Fibroblast of lung (primary cell): ENCODE results near the gene ASAP3. TPM values are rescaled to one million over a fixed set of nuclear protein-coding genes. Genes with fewer than 3 reads are reported as not detected.
"Not testable (repeated sequence)": the region's sequence is repeated elsewhere in the genome, so short reads cannot be mapped to it uniquely, and the experiment has no call there.

Experiments
- DNase-seq, 2 donors: peaks; one replicate each; pipeline versions ENCODE4 v3.0.0 to v3.0.0-alpha.2; 2010; ENCODE audit warnings: low read depth in 2 of 2
- H2AFZ ChIP-seq: 2 replicates; pipeline ENCODE4 v1.5.1; 2012; ENCODE audit warnings: low read length, control low read depth, inconsistent platforms
- H3K27ac ChIP-seq: 2 replicates; pipeline ENCODE4 v1.5.1; 2011; ENCODE audit warnings: low read length, control low read depth; ENCODE audit not compliant: insufficient read depth
- H3K27me3 ChIP-seq: 2 replicates; pipeline ENCODE4 v1.5.1; 2011; ENCODE audit warnings: mild to moderate bottlenecking, low read length; ENCODE audit not compliant: control insufficient read depth, insufficient read depth
- H3K36me3 ChIP-seq: 2 replicates; pipeline ENCODE4 v1.5.1; 2011; ENCODE audit warnings: low read length; ENCODE audit not compliant: control insufficient read depth, insufficient read depth
- H3K4me1 ChIP-seq: 2 replicates; pipeline ENCODE4 v1.5.1; 2011; ENCODE audit warnings: low read length; ENCODE audit not compliant: control insufficient read depth, insufficient read depth; ENCODE audit errors: extremely low read depth
- H3K4me2 ChIP-seq: 2 replicates; pipeline ENCODE4 v1.5.1; 2011; ENCODE audit warnings: low read length, control low read depth; ENCODE audit not compliant: insufficient read depth; ENCODE audit errors: extremely low read depth
- H3K4me3 ChIP-seq, 4 experiments: fragments of 200-600 bp in 1 of 4; sonication (generic) in 1 of 4; replicated peaks in 1 of 4; 2 replicates each; pipeline ENCODE4 v1.5.1; 2011 to 2016; ENCODE audit warnings: low read length in 4 of 4, low read depth in 3 of 4, mild to moderate bottlenecking in 3 of 4, control low read depth in 2 of 4, inconsistent platforms in 1 of 4, mixed read lengths in 1 of 4; ENCODE audit not compliant: insufficient read depth in 1 of 4; ENCODE audit errors: control extremely low read depth in 1 of 4
- H3K79me2 ChIP-seq: 2 replicates; pipeline ENCODE4 v1.5.1; 2012; ENCODE audit warnings: mild to moderate bottlenecking, low read length, inconsistent platforms; ENCODE audit not compliant: control insufficient read depth, insufficient read depth
- H3K9ac ChIP-seq: 2 replicates; pipeline ENCODE4 v1.5.1; 2011; ENCODE audit warnings: mild to moderate bottlenecking, low read length, control low read depth; ENCODE audit not compliant: insufficient read depth
- H3K9me3 ChIP-seq: 2 replicates; pipeline ENCODE4 v1.5.1; 2012; ENCODE audit warnings: low read depth, low read length; ENCODE audit not compliant: control insufficient read depth, insufficient read depth
- H4K20me1 ChIP-seq: 2 replicates; pipeline ENCODE4 v1.5.1; 2011; ENCODE audit warnings: low read length; ENCODE audit not compliant: control insufficient read depth, insufficient read depth; ENCODE audit errors: extremely low read depth
- CTCF ChIP-seq, 2 donors: IDR thresholded peaks in 1 of 2; conservative IDR thresholded peaks in 1 of 2; 1 replicate in 1 of 2; 2 replicates in 1 of 2; pipeline ENCODE4 v1.5.1; 2011 to 2012; ENCODE audit warnings: low read length in 2 of 2, control low read depth in 1 of 2, inconsistent platforms in 1 of 2, low read depth in 1 of 2, mild to moderate bottlenecking in 1 of 2
- EZH2 ChIP-seq: IDR thresholded peaks from 2 replicates; pipeline ENCODE4 v1.5.1; 2012; ENCODE audit warnings: low read length, control low read depth, mild to moderate bottlenecking; ENCODE audit errors: missing control alignments
- polyA plus RNA-seq, 2 donors: library from polyadenylated mRNA; depleted of rRNA in 1 of 2; stranded (reverse) in 1 of 2; unstranded in 1 of 2; fragments of >200 nt; gene quantifications; 2 replicates each; pipeline ENCODE4 v1.2.1, GENCODE V29; 2011 to 2012; ENCODE audit warnings: missing spikeins in 1 of 2
- total RNA-seq: library from RNA; depleted of rRNA; stranded (reverse); fragments of >200 nt; gene quantifications from 2 replicates; pipeline ENCODE4 v1.2.1, GENCODE V29; 2014

The ASAP3 gene
- total and polyA plus RNA-seq, 2 donors (not counting 1 experiment from before 2014, with no cell fraction given), result 14.2 to 73.2 TPM

- H3K4me3 ChIP-seq, result no peak overlapping the region
- H3K27ac ChIP-seq, result no peak overlapping the region
- no peaks in the 10 kb centered on the region for H3K4me1 ChIP-seq
- H3K4me2 ChIP-seq, result no peak overlapping the region
- H2AFZ ChIP-seq, result no peak overlapping the region
- H3K9me3 ChIP-seq, result no peaks in the 10 kb centered on the region
- DNase-seq, result no peak
- no peak overlapping the region for H3K9ac ChIP-seq
- H3K36me3 ChIP-seq, result no peaks in the 10 kb centered on the region
- no peaks in the 10 kb centered on the region for H4K20me1 ChIP-seq
- H3K27me3 ChIP-seq, result no peaks in the 10 kb centered on the region
- no peaks in the 10 kb centered on the region for H3K79me2 ChIP-seq
- no peak for TF ChIP-seq EZH2
- no peak for TF ChIP-seq CTCF (conservative IDR thresholded peaks at IDR 0.05 in 1 of 2, IDR thresholded peaks at IDR 0.05 in 1 of 2; ENCODE audit: low read depth in 1 of 2, low read length in 2 of 2)
Observed at GRCh38 chr1:23497777-23498439, 13.9 kb upstream of the ASAP3 start.

GRCh38 chr1:23496490-23497181 is 12.7 kb upstream of the ASAP3 start:
- H4K20me1 ChIP-seq, result no peaks in the 10 kb centered on the region
- H3K4me2 ChIP-seq, result no peak overlapping the region
- no peaks in the 10 kb centered on the region for H3K9me3 ChIP-seq
- no peak for DNase-seq
- H3K4me3 ChIP-seq, result no peak overlapping the region
- no peak overlapping the region for H3K9ac ChIP-seq
- no peak for TF ChIP-seq EZH2
- no peak for TF ChIP-seq CTCF (conservative IDR thresholded peaks at IDR 0.05 in 1 of 2, IDR thresholded peaks at IDR 0.05 in 1 of 2; ENCODE audit: low read depth in 1 of 2, low read length in 2 of 2)
- no peaks in the 10 kb centered on the region for H3K79me2 ChIP-seq
- no peaks in the 10 kb centered on the region for H3K36me3 ChIP-seq
- no peak overlapping the region for H3K27ac ChIP-seq
- no peak overlapping the region for H2AFZ ChIP-seq
- H3K4me1 ChIP-seq, result no peaks in the 10 kb centered on the region
- peaks cover 5% of the 10 kb centered on the region for H3K27me3 ChIP-seq

- H3K27me3 ChIP-seq, H3K36me3 ChIP-seq, H3K79me2 ChIP-seq, H3K4me1 ChIP-seq, H2AFZ ChIP-seq, H3K9ac ChIP-seq, H4K20me1 ChIP-seq, H3K4me3 ChIP-seq, DNase-seq, H3K4me2 ChIP-seq, H3K27ac ChIP-seq, H3K9me3 ChIP-seq: not testable (repeated sequence)
Observed at GRCh38 chr1:23494836-23495235, 10.9 kb upstream of the ASAP3 start.

- H3K4me3 ChIP-seq, result not testable (repeated sequence)
Observed at GRCh38 chr1:23492776-23493175, 8.8 kb upstream of the ASAP3 start.

More at GRCh38 chr1:23492776-23493175, 8.8 kb upstream of the ASAP3 start:
- not testable (repeated sequence) for H2AFZ ChIP-seq, H3K9ac ChIP-seq, H3K27me3 ChIP-seq, H3K79me2 ChIP-seq, H3K4me1 ChIP-seq, H3K36me3 ChIP-seq, DNase-seq, H3K9me3 ChIP-seq, H3K27ac ChIP-seq, H4K20me1 ChIP-seq, H3K4me2 ChIP-seq
